ENCODE results near the gene WDR70. TPM values are rescaled to one million over a fixed set of nuclear protein-coding genes. Genes with fewer than 3 reads are reported as not detected.

Gene WDR70
- total RNA-seq, 1 experiment from 2014 or later: 35.0 TPM

DNA sequence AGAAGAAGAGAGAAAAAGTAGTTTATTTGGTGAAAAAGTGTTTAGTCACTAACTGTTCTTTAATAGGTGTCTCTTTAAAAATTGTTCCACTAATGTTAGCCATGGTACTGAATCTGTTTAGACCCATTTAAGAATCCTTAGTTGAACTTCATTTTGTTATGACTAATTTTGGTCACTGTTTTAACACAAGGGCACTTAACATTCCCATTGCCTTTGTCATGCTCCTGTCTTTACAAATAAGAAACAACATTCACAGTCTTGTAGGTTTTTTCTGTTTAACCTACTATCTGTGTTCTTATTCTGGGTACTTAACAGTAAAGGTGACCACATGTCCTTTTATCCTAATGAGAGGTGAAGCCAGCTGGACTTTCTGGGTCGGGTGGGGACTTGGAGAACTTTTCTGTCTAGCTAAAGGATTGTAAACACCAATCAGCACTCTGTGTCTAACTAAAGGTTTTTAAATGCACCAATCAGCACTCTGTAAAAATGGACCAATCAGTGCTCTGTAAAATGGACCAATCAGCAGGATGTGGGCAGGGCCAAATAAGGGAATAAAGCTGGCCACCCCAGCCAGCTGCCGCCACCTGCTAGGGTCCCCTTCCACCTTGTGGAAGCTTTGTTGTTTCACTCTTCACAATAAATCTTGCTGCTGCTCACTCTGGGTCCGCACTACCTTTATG lies 116.7 kb downstream of the WDR70 start:
- Mint-ChIP-seq H3K27me3 (ENCODE audit: low read depth) (no peaks in the 10 kb centered on the region), H3K4me3 (no peak overlapping the region), H3K4me1 (no peaks in the 10 kb centered on the region), H3K27ac (no peak overlapping the region), H3K9me3 (peaks cover 11% of the 10 kb centered on the region), H3K36me3 (peaks cover 3% of the 10 kb centered on the region)
- POLR2A ChIA-PET: no interaction called here
- CTCF ChIA-PET: interaction anchor here (0.9 kb wide), 1 partner anchor 59 kb away, joined by 4 read pairs; no protein-coding TSS in a partner anchor
- TF ChIP-seq, protein P1, sequence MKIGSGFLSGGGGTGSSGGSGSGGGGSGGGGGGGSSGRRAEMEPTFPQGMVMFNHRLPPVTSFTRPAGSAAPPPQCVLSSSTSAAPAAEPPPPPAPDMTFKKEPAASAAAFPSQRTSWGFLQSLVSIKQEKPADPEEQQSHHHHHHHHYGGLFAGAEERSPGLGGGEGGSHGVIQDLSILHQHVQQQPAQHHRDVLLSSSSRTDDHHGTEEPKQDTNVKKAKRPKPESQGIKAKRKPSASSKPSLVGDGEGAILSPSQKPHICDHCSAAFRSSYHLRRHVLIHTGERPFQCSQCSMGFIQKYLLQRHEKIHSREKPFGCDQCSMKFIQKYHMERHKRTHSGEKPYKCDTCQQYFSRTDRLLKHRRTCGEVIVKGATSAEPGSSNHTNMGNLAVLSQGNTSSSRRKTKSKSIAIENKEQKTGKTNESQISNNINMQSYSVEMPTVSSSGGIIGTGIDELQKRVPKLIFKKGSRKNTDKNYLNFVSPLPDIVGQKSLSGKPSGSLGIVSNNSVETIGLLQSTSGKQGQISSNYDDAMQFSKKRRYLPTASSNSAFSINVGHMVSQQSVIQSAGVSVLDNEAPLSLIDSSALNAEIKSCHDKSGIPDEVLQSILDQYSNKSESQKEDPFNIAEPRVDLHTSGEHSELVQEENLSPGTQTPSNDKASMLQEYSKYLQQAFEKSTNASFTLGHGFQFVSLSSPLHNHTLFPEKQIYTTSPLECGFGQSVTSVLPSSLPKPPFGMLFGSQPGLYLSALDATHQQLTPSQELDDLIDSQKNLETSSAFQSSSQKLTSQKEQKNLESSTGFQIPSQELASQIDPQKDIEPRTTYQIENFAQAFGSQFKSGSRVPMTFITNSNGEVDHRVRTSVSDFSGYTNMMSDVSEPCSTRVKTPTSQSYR (CRISPR knock-in tag; IDR thresholded peaks at IDR 0.05): no peak
- TF ChIP-seq, protein P2, sequence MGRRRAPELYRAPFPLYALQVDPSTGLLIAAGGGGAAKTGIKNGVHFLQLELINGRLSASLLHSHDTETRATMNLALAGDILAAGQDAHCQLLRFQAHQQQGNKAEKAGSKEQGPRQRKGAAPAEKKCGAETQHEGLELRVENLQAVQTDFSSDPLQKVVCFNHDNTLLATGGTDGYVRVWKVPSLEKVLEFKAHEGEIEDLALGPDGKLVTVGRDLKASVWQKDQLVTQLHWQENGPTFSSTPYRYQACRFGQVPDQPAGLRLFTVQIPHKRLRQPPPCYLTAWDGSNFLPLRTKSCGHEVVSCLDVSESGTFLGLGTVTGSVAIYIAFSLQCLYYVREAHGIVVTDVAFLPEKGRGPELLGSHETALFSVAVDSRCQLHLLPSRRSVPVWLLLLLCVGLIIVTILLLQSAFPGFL (CRISPR knock-in tag; IDR thresholded peaks at IDR 0.05; ENCODE audit: borderline replicate concordance): no peak
- TF ChIP-seq EMX1 (CRISPR knock-in tag; IDR thresholded peaks at IDR 0.05) (no peak), ETV6 (CRISPR knock-in tag; IDR thresholded peaks at IDR 0.05) (no peak)
- TF ChIP-seq, protein P3, sequence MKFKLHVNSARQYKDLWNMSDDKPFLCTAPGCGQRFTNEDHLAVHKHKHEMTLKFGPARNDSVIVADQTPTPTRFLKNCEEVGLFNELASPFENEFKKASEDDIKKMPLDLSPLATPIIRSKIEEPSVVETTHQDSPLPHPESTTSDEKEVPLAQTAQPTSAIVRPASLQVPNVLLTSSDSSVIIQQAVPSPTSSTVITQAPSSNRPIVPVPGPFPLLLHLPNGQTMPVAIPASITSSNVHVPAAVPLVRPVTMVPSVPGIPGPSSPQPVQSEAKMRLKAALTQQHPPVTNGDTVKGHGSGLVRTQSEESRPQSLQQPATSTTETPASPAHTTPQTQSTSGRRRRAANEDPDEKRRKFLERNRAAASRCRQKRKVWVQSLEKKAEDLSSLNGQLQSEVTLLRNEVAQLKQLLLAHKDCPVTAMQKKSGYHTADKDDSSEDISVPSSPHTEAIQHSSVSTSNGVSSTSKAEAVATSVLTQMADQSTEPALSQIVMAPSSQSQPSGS (CRISPR knock-in tag; IDR thresholded peaks at IDR 0.05; ENCODE audit: borderline replicate concordance, low read depth): no peak
- TF ChIP-seq, protein P4, sequence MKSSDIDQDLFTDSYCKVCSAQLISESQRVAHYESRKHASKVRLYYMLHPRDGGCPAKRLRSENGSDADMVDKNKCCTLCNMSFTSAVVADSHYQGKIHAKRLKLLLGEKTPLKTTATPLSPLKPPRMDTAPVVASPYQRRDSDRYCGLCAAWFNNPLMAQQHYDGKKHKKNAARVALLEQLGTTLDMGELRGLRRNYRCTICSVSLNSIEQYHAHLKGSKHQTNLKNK (CRISPR knock-in tag; IDR thresholded peaks at IDR 0.05): no peak
- no peak for DNase-seq (ENCODE audit: low spot score)
- ATAC-seq: no peak

DNA sequence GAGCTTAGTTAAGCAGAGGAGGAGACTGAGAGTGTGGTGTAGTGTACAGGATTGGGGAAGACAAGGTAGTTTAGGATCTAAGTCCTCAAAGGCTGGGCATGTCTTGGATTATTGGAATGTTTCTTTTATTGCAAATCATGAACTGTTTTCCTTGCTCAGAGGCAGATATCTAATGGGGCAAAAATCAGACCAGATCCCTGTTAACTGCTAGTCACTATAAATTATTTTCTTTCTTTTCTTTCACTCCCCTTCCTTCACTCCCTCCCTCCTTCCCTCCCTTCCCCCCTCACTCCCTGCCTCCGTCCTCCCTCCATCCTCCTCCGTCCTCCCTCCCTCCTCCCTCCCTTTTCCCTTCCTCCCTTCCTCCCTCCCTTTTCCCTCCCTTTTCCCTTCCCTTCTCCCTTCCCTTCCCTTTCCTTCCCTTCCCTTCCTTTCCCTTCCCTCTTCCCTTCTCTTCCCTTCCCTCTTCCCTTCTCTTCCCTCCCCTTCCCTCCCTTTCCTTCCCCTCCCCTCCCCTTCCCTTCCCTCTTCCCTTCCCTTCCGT lies 117.9 kb downstream of the WDR70 start:
- Mint-ChIP-seq H3K27ac (no peak overlapping the region), H3K36me3 (peaks cover 3% of the 10 kb centered on the region), H3K4me3 (no peak overlapping the region), H3K4me1 (no peaks in the 10 kb centered on the region), H3K9me3 (peaks cover 11% of the 10 kb centered on the region), H3K27me3 (ENCODE audit: low read depth) (no peaks in the 10 kb centered on the region)
- POLR2A ChIA-PET: no interaction called here
- ATAC-seq (no peak), DNase-seq (ENCODE audit: low spot score) (no peak)
- CTCF ChIA-PET: interaction anchor here (0.7 kb wide), 1 partner anchor 63 kb away, joined by 3 read pairs; no protein-coding TSS in a partner anchor
- TF ChIP-seq SMAD3 (CRISPR knock-in tag; IDR thresholded peaks at IDR 0.05; ENCODE audit: borderline replicate concordance): no peak
- no peak for TF ChIP-seq GRHL2 (CRISPR knock-in tag; IDR thresholded peaks at IDR 0.05; ENCODE audit: insufficient replicate concordance, severe bottlenecking)
- TF ChIP-seq, protein P5, sequence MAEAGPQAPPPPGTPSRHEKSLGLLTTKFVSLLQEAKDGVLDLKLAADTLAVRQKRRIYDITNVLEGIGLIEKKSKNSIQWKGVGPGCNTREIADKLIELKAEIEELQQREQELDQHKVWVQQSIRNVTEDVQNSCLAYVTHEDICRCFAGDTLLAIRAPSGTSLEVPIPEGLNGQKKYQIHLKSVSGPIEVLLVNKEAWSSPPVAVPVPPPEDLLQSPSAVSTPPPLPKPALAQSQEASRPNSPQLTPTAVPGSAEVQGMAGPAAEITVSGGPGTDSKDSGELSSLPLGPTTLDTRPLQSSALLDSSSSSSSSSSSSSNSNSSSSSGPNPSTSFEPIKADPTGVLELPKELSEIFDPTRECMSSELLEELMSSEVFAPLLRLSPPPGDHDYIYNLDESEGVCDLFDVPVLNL (CRISPR knock-in tag; IDR thresholded peaks at IDR 0.05; ENCODE audit: borderline replicate concordance, low read depth): no peak
- no peak for TF ChIP-seq NR2C2 (CRISPR knock-in tag; IDR thresholded peaks at IDR 0.05)
- no peak for TF ChIP-seq ZNF232 (CRISPR knock-in tag; IDR thresholded peaks at IDR 0.05)
- no peak for TF ChIP-seq IRF2 (CRISPR knock-in tag; IDR thresholded peaks at IDR 0.05; ENCODE audit: borderline replicate concordance, low read depth)
- no peak for TF ChIP-seq PRRX2 (CRISPR knock-in tag; IDR thresholded peaks at IDR 0.05)
- TF ChIP-seq, protein P6, sequence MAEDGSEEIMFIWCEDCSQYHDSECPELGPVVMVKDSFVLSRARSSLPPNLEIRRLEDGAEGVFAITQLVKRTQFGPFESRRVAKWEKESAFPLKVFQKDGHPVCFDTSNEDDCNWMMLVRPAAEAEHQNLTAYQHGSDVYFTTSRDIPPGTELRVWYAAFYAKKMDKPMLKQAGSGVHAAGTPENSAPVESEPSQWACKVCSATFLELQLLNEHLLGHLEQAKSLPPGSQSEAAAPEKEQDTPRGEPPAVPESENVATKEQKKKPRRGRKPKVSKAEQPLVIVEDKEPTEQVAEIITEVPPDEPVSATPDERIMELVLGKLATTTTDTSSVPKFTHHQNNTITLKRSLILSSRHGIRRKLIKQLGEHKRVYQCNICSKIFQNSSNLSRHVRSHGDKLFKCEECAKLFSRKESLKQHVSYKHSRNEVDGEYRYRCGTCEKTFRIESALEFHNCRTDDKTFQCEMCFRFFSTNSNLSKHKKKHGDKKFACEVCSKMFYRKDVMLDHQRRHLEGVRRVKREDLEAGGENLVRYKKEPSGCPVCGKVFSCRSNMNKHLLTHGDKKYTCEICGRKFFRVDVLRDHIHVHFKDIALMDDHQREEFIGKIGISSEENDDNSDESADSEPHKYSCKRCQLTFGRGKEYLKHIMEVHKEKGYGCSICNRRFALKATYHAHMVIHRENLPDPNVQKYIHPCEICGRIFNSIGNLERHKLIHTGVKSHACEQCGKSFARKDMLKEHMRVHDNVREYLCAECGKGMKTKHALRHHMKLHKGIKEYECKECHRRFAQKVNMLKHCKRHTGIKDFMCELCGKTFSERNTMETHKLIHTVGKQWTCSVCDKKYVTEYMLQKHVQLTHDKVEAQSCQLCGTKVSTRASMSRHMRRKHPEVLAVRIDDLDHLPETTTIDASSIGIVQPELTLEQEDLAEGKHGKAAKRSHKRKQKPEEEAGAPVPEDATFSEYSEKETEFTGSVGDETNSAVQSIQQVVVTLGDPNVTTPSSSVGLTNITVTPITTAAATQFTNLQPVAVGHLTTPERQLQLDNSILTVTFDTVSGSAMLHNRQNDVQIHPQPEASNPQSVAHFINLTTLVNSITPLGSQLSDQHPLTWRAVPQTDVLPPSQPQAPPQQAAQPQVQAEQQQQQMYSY (CRISPR knock-in tag; IDR thresholded peaks at IDR 0.05): no peak
- TF ChIP-seq ZNF219 (CRISPR knock-in tag; IDR thresholded peaks at IDR 0.05; ENCODE audit: borderline replicate concordance): no peak
- no peak for TF ChIP-seq GTF2I (CRISPR knock-in tag; conservative IDR thresholded peaks at IDR 0.05)
- no peak for TF ChIP-seq NR1H2 (CRISPR knock-in tag; IDR thresholded peaks at IDR 0.05)
- TF ChIP-seq, protein P7, sequence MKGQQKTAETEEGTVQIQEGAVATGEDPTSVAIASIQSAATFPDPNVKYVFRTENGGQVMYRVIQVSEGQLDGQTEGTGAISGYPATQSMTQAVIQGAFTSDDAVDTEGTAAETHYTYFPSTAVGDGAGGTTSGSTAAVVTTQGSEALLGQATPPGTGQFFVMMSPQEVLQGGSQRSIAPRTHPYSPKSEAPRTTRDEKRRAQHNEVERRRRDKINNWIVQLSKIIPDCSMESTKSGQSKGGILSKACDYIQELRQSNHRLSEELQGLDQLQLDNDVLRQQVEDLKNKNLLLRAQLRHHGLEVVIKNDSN (CRISPR knock-in tag; IDR thresholded peaks at IDR 0.05): no peak
- TF ChIP-seq, protein P8, sequence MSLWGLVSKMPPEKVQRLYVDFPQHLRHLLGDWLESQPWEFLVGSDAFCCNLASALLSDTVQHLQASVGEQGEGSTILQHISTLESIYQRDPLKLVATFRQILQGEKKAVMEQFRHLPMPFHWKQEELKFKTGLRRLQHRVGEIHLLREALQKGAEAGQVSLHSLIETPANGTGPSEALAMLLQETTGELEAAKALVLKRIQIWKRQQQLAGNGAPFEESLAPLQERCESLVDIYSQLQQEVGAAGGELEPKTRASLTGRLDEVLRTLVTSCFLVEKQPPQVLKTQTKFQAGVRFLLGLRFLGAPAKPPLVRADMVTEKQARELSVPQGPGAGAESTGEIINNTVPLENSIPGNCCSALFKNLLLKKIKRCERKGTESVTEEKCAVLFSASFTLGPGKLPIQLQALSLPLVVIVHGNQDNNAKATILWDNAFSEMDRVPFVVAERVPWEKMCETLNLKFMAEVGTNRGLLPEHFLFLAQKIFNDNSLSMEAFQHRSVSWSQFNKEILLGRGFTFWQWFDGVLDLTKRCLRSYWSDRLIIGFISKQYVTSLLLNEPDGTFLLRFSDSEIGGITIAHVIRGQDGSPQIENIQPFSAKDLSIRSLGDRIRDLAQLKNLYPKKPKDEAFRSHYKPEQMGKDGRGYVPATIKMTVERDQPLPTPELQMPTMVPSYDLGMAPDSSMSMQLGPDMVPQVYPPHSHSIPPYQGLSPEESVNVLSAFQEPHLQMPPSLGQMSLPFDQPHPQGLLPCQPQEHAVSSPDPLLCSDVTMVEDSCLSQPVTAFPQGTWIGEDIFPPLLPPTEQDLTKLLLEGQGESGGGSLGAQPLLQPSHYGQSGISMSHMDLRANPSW (CRISPR knock-in tag; conservative IDR thresholded peaks at IDR 0.05; ENCODE audit: low read depth): no peak

Data from WTC11 (cell line).